ENCODE data around the gene E2F2. TPM values are rescaled to one million over a fixed set of nuclear protein-coding genes. Genes with fewer than 3 reads are reported as not detected.
A peak's percentile ranks its signal among the peaks of the same experiment; 100 is the strongest.

The E2F2 gene
- total and polyA plus RNA-seq, 2 of the 13 experiments (the other 11 are each of a cell fraction or from before 2014, with no cell fraction given): 0.65 to 6.6 TPM

DNA sequence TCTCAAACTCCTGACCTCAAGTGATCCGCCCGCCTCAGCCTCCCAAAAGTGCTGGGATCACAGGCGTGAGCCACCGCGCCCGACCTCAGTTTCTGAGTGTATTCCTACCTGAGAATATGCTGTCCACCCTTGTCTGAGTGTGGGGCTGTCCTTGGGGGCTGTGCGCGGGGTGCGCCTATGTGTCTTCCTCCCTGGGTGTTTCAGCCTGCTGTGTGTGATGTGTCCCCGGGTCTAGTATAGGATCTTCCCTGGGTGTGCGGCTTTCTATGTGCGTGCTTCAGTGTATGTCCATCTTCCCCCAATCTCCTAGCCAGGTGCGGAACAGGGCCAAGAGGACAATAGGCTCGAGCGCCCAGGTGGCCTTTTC, 36.6 kb upstream of the E2F2 start (continued):
- TF ChIP-seq SOX6 (IDR thresholded peaks at IDR 0.05) (no peak), SOX6 (CRISPR knock-in tag; IDR thresholded peaks at IDR 0.05) (0 out of 2 replicates have a peak, but pooled peaks have one; percentile 17), ZNF460 (CRISPR knock-in tag; IDR thresholded peaks at IDR 0.05; ENCODE audit: borderline replicate concordance) (0 out of 2 replicates have a peak, but pooled peaks have one; percentile 2), RERE (CRISPR knock-in tag; IDR thresholded peaks at IDR 0.05; ENCODE audit: low read depth) (no peak), SMAD9 (CRISPR knock-in tag; IDR thresholded peaks at IDR 0.05) (no peak), PCBP1 (IDR thresholded peaks at IDR 0.05; ENCODE audit: borderline replicate concordance, low read depth, low read length) (no peak), NCOA2 (CRISPR knock-in tag; IDR thresholded peaks at IDR 0.05) (no peak), XBP1 (CRISPR knock-in tag; IDR thresholded peaks at IDR 0.05) (no peak), ZNF761 (CRISPR knock-in tag; conservative IDR thresholded peaks at IDR 0.05) (no peak), ZNF616 (CRISPR knock-in tag; IDR thresholded peaks at IDR 0.05; ENCODE audit: low read depth) (no peak)

Data from HepG2 (cell line).